NCI-H1694 (cell line): ENCODE measurements around the gene KLHDC7B.
"Not testable (repeated sequence)": the region's sequence is repeated elsewhere in the genome, so short reads cannot be mapped to it uniquely, and the experiment has no call there.

Source experiments
- DNase-seq: peaks from one replicate; lab custom pipeline; 2025; lab: John Stamatoyannopoulos, UW

KLHDC7B gene

DNA sequence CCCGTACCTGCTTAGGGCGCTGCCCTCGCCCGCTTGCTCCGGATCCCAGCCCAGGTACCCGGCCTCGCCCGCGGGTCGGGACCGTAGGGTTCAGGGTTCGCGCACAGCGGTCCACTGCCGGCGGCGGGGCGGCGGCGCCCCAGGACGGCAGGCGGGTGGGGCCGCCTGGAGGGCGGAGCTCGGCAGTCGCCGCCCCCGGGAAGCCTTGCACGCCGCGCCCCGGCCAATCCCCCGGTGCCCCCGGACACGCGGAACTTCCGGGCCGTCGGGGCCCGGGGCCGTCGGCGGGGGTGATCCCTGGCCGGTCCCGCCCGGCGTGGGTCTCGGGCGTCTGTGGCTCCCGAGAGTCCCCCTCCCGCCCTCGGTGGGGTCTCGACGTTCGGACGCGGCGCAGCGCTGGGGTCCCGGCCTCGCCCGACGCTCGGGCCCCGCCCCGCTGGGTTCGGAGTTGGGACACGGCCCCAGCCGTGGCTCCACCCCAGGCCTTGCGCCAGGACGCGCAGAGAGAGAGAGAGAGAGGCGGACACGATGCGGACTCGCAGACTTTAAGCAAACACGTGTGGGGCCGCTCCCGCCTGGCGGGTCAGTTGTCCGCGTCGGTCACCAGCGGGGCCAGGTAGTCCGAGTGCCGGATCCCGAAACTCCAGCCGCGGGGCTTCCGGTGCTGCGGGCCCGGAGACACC is 15.7 kb upstream of the KLHDC7B start, which contains the start of gene TYMP:
TSS of gene TYMP (minus strand) at position 116 of the 683 bp plus-strand sequence. CDS start 303 bp downstream, outside the sequence.
- DNase-seq = no peak

DNA sequence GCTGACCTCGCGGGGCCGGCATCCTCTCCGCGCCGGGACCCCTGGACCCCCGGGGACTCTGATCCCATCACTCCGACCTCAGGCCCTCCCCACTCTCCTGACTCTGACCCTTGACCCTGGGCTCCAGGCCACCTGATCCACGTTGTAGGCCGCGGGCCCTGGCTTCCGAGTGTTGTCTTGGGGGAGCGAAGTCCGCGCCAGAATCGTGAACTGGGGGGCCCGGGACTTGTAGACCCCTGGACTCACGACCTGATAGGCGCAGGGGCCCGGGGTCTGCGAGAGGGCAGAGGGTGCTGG is 15.2 kb upstream of the KLHDC7B start:
- no peak for DNase-seq

DNA sequence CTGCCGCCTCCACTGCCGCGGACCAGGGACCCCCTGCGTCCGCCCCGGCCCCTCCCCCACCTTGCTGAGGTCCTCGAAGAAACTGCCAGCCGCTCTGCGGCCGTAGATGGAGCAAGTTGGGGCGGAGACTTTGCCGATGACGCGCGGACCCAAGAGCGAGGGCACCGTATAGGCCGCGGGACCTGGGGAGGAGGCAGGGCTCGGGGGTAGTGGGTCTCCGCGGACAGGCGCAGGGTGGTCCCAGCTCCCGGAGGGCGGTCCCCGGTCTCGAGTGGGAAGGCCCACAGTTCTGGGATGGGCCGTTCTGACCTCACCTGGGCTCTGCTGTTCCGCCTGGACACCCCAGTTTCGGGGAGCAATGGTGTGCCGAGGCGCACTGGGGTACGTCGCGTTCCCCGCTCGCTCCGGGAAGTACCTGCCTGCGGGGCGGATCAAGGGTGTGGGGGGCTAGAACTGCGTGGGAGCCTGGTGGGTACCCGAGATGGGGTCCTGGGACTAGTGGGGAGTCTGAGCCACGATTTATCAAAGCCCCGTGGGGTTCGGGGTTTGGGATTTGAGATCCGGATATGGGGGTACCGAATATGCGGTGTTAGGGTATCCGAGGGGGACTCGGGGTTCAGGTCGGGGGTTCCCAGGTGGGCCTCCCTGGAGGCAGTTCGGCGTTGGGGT is 14.7 kb upstream of the KLHDC7B start:
- DNase-seq = no peak

DNA sequence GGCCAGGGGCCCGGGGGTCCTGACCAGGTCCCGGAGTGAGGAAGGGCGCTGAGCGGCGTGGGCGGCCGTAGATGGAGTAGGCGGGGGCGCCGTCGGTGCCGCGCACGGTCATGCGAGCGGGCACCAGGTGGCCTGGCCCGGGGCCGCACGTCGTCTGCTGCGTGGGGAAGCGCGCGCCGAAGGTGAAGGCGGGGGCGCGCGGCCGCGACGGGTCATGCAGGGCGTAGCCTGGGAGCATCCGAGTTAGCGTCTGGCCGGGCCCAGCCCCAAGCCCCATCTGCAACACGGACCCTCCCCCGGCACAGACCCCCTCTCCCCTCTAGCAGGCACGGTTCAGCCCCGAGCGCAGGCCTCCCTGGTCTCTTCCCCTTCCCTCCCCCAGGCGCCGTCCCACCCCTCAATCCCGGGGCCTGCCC is 14.1 kb upstream of the KLHDC7B start:
- DNase-seq = no peak

DNA sequence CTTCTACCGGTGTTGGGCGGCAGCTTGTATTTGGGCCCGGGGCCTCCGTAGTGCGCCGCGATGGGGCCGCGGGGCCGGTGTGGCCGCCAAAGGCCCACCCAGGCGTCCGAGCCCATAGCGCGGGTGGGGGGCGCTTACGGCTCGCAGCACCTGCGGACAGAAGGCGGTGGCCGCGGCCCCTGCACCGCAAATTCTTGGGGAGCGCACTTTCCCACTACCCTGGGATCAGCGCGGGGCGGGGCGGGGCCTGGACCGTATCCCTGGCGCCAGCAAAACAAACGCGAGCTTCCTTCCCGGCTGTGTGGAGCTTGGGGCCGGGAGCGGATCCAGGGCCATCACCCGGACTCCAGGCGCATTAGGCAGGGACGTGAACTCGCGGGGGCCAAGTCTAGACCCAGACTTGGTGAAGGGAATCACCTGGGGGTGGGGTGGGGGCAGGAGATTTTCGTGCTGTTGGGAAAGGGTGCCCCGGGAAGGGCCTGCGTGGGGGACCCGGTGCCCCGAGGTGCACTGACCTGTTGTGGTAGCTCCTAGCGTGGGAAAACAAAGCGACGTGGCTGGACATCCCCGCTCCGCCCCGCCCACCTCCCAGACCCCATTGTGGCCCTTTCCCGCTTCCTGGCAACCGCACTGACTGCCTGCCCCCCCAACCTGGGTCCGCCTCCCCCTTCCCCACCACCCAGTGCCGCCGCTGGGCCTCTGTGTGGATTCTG is 13.6 kb upstream of the KLHDC7B start:
- DNase-seq = no peak

DNA sequence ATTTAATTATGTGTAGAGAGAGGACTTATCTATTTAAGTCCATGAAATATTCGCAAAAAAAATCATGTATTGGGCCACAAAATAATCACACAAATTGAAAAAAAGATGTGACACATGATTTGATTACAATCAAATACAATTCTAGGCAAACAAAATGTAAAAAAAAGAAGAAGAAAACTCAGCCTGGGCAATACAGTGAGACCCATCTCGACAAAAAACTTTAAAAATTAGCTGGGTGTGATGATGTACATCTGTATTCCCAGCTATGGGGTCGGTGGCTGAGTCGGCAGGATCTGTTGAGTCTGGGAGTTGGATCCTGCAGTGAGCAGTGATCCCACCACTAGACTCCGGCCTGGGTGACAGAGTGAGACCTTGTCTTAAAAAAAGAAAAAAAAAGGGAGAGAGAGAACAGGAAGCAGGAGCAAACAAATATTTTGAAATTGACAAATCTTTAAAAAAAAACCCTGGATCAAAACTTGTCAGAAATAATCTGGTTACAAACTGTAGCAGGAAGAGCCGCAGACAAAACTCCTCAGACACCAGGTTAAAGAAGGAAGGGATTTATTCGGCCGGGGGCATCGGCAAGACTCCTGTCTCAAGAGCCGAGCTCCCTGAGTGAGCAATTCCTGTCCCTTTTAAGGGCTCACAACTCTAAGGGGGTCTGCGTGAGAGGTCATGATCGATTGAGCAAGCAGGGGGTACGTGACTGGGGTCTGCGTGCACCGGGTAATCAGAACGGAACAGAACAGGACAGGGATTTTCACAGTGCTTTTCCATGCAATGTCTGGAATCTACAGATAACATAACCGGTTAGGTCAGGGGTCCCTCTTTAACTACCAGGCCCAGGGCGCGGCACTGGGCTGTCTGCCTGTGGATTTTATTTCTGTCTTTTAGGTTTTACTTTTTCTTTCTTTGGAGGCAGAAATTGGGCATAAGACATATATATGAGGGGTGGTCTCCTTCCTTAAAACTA is 12.6 kb upstream of the KLHDC7B start:
- no peak for DNase-seq

DNA sequence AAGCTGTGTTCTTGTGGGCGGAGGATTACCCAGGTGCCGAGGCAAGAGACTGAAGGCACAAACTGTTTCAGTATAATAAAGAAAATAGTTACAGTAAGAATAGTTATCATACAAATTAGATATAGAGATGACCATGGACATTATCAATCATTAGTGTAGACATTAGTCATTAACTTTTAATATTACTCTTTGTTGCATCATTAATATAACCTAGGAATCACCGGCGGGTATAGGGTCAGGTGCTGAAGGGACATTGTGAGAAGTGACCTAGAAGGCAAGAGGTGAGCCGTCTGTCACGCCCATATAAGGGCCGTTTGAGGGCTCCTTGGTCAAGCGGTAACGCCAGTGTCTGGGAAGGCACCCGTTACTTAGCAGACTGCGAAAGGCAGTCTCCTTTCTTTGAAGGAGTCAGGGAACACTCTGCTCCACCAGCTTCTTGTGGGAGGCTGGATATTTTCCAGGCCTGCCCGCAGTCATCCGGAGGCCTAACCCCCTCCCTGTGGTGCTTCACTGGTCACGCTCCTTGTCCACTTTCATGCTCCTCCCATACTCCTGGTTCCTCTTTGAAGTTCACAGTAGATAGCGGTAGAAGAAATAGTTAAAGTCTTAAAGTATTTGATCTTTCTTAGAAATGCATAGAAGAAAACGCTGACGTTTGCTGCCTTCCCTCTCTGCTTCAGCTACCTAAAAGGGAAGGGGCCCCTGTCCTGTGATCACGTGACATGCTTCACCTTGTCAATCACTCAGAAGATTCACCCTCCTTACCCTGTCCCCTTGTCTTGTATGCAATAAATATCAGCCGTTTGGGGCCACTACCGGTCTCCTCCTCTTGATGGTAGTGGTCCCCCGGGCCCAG is 11.6 kb upstream of the KLHDC7B start:
- DNase-seq = not testable (repeated sequence)

DNA sequence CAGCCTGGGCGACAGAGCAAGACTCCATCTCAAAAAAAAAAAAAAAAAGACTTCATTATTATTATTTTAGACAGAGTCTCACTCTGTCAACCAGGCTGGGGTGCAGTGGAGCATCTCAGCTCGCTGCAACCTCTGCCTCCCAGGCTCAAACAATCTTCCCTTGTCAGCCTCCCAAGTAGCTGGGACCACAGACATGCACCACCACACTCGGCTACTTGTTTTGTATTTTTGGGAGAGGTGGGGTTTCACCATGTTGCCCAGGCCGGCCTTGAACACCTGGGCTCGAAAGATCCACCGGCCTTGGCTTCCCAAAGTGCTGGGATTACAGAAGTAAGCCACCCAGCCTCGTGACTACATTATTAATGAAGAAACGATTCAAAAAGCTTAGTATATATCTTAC is 10.6 kb upstream of the KLHDC7B start:
- DNase-seq = no peak

DNA sequence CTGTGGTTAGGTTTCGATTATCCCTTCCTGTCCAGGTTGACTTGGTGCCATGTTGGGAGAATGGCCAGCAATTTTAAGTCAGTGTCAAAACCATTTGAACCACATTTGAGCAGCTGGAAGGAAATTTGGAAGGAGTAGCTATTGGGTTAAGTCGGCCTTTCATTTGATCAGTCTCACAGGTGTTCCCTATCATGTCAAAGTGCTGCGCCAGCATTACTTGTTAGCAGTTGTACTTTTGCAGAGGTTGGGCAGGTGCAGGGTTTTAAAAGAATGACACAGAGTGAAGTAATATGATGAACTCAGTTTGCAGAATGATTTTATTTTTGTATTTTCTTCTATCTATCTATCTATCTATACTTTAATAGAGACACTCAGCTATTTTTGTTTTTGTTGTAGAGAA is 9.5 kb upstream of the KLHDC7B start:
- DNase-seq = no peak

DNA sequence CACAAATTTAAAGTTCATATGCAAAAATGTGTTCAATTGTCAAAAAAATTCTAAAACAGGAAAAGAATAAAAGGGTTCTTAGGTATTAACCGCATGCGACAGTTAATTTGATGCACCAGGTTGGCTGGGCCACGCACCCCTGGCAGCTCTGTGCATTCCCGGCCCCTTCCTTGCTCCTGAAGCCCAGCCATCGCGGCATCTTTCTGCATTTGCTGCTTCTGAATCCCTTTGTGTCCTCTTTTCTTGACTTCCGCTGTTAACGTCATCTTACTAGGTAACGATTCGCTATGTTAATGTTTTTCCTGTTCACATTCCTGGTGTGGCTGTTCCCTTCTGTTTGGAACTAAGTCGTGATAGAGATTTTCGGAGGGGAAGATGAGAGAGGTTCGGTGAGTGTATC is 7.9 kb upstream of the KLHDC7B start:
- DNase-seq = no peak

DNA sequence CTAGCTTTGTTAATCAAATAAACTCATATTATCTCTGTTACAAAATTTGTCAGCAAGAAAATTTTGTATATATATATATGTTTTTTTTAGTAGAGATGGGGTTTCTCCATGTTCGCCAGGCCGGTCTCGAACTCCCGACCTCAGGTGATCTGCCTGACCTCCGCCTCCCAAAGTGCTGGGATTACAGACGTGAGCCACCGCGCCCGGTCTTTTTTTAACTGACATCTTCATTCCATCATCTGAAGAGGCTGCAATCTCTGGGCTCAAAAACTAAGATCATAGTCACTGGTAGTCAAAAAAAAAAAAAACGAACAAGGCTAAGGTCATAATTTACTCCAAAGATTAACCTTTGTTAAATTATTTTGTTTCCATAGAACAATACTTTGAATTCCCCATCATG is 5.3 kb upstream of the KLHDC7B start:
- DNase-seq = no peak

DNA sequence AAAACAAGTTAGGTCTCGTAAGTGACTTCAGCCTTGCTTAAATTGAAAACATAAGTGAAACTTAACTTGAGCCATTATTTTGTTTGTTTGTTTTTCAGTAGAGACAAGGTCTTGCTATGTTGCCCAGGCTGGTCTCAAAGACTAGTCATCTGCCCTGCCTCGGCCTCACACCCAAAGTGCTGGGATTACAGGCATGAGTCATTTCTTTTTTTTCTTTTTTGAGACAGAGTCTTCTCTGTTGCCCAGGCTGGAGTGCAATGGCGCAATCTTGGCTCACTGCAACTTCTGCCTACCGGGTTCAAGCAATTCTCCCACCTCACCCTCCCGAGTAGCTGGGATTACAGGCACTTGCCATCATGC is 4.1 kb upstream of the KLHDC7B start:
- not testable (repeated sequence) for DNase-seq

DNA sequence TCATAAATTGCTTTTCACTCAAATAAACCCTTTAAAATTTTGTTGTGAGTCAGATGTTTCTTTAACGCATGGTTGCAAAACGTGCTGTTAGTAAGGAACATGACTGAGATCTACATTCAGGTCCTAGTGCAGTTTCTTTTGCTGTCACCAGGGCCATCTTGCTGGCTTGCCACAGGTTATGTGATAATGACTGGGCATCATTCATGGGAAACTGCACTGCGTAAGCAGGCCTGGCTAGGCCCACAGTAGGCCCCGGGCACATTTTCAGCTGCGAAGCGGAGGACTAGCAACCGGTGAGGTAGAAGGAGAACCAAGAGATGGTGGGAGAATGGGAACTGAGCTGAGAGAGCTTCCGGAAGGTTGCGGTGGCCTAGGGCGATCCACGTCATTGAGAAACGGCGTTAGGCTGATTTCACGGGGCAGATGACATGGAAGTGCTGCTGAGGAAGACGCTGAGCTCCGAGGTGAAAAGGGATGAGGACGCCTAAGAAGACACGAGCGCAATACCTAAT is 3.2 kb upstream of the KLHDC7B start:
- DNase-seq = no peak

DNA sequence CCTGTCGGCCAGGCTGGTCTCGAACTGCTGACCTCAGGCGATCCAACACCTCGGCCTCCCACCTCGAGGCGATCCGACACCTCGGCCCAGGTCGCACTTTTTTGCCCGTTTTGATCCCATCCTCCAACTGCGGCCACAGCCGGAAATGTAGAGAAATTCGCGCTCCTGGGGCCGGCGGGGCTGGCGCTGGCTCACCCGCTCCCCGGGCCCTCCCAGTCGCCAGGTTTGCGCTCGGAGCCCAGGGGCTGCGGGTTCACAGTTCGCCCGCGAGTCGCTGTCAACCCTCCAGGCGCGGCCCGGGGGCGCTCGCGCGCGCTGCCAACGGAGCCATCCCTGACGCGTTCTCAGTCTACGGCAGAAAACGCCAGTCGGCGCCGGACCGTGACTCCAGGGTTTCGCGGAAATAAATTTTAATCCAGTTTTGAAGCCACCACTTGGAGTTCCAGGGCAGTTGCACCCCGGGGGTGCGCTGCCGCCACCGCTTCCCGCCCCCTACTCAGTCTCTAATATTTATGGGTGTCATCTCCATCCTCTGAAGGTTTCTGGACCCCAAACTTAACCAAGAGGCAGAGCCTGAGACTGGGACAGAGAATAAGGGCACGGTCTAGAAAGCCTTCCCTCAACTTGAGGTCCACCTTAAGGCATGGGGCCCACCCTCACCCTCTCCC is 1.5 kb upstream of the KLHDC7B start:
- no peak for DNase-seq

DNA sequence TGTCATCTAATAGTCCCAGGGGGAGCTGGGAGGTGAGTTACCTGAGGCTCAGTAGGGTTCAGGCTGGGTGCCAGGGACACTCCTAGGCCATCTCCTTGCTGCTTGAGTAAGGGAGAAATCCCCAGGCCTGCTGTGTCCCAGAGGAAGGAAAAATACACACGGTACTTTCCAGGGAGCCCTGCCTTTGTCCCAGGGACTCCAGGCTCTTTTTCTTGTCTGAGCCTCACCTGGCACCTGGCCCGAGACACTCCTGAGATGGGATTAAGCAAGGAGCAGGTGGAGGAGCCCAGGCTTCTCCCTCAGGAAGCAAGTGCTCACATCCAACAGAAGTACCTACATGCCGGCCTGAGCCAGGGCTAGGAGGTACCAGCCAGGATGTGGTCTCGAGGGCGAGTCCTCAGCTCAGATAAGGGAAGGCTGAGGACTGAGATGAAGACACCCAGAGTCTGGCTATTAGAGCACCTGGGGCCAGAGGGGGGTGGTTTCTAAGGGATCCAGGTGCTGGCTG is 899 bp upstream of the KLHDC7B start:
- no peak for DNase-seq

DNA sequence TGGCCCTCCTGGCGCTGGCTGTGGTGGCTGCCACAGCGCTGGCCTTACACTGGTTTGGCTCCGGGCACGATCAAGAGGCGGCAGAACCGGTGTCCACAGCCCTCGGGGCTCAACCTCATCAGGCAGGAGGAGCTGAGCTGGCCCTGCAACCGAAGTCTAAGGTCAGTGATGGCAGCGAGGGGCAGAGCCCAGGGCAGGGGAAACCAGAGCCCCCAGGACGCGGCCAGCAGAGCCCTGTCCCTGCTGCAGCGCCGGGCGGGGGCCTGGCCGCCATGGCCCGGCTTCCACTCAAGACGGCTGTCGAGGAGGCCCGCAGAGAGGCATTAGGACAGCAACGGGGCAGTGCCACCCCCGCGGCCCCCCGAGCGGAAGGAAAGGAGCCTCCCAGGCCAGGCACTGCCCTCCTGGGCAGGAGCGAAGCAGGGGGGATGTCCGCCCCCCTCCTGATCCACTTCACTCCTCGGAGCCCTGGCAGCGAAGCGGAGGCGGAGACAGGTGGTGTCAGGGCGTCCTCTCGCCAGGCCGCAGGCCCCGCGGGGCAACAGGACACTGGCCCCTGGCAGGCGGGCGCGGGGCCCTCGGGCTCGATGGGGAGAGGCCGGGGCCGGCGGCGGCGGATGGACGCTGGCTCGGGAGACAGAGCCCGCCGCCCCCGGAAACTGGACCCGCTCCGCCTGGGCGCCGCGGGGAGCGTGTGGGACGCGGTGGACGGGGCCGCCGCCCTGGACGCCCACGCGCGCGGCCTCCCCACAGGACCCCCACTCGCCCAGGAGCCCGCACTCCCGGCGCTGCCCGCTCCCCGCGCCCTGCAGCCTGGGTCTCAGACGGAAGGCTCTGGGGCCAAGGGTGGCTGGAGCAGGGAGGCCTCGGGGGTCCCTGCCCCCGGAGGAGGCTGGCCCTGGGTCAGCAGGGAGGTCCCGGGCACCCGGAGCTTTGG is 895 bp downstream of the KLHDC7B start:
- DNase-seq = no peak

DNA sequence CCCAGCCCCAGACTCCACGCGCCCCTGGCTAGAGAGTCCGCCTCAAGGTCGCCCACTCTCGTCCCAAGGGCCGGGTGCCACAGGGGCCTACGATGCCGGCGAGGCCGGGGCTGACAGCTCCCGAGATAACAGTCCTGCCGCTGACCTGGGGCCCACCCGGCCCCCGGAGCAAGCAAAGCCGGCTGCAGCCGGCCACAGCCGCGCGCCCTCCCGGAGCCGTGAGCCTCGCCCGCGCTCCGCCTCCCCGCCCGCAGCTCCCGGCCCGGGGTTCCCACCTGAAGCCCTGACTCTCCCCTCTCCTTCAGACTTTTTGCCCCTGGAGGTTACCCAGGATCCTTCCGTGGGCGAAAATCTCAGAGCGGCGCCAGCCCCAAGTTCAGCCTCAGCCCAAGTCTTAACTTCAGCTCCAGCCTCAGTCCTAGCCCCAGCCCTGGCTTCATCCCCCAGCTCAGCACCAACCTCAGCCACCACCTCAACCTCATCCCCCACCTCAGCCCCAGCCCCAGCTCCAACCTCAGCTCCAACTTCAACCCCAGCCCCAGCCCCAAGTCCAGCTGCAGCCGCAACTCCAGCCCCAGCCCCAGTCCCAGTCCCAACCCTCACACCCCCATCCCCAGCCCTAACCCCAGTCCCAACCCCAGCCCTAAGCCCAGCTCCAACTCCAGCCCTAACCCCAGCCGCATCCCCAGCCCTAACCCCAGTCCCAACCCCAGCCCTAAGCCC is 1.7 kb downstream of the KLHDC7B start:
- DNase-seq = no peak
